K562 (cell line): Measurements from ENCODE around the gene SPINT1. TPM values are rescaled to one million over a fixed set of nuclear protein-coding genes. Genes with fewer than 3 reads are reported as not detected.

Experiments used
- BRD4 ChIP-seq: fragments of 200-600 bp; sonication (generic); IDR thresholded peaks from 2 replicates; pipeline ENCODE4 v1.6.1; 2017; ENCODE audit warnings: inconsistent platforms
- CHD4 ChIP-seq: fragments of 200-600 bp; sonication (generic); IDR thresholded peaks from 3 replicates; pipeline ENCODE4 v1.6.1; 2012; ENCODE audit warnings: low read depth, mild to moderate bottlenecking, mixed read lengths, low read length, inconsistent platforms; ENCODE audit not compliant: insufficient read depth, insufficient replicate concordance, poor library complexity, severe bottlenecking
- HNRNPL ChIP-seq: fragments of 200-400 bp; formaldehyde crosslinking; IDR thresholded peaks from 2 replicates; pipeline ENCODE4 v1.6.1; 2017; ENCODE audit warnings: low read depth, mild to moderate bottlenecking, low read length
- HNRNPUL1 ChIP-seq: fragments of 200-400 bp; formaldehyde crosslinking; IDR thresholded peaks from 2 replicates; pipeline ENCODE4 v1.6.1; 2017; ENCODE audit warnings: low read length
- KAT2B ChIP-seq: IDR thresholded peaks from one replicate; pipeline ENCODE4 v1.6.1; 2012; ENCODE audit warnings: low read depth, mild to moderate bottlenecking, control low read depth, inconsistent platforms, low read length, moderate library complexity
- KHSRP ChIP-seq: fragments of 450-650 bp; IDR thresholded peaks from 2 replicates; pipeline ENCODE4 v1.6.1; 2017
- MEIS2 ChIP-seq: fragments of 450-650 bp; IDR thresholded peaks from 2 replicates; pipeline ENCODE4 v1.6.1; 2014; ENCODE audit warnings: mild to moderate bottlenecking; ENCODE audit not compliant: partially characterized antibody
- MYNN ChIP-seq, 2 experiments: sonication (generic); formaldehyde crosslinking in 1 of 2; IDR thresholded peaks; 2 replicates each; pipeline versions ENCODE4 v1.5.0 to v1.6.1; 2016 to 2020; ENCODE audit warnings: antibody characterized with exemption in 1 of 2, missing genetic modification reagents in 1 of 2
- NBN ChIP-seq: fragments of 450-650 bp; IDR thresholded peaks from 2 replicates; pipeline ENCODE4 v1.6.1; 2016; ENCODE audit warnings: low read depth, mild to moderate bottlenecking
- NR2C2 ChIP-seq, 2 experiments: fragments of 200-800 bp in 1 of 2; sonication (Bioruptor generic) in 1 of 2; sonication (generic) in 1 of 2; formaldehyde crosslinking in 1 of 2; IDR thresholded peaks; 2 replicates each; pipeline versions ENCODE4 v1.6.1 to v1.8.0; 2016 to 2022; ENCODE audit warnings: mild to moderate bottlenecking in 1 of 2, missing compliant biosample characterization in 1 of 2, missing genetic modification characterization in 1 of 2, missing genetic modification reagents in 1 of 2
- PURB ChIP-seq: sonication (generic); formaldehyde crosslinking; IDR thresholded peaks from 2 replicates; pipeline ENCODE4 v1.9.0; 2021; ENCODE audit warnings: low read depth, mild to moderate bottlenecking, missing genetic modification reagents
- SMARCC2 ChIP-seq: fragments of 450-650 bp; IDR thresholded peaks from 2 replicates; pipeline ENCODE4 v1.6.1; 2017; ENCODE audit warnings: antibody characterized with exemption, moderate library complexity, mild to moderate bottlenecking, low read depth
- SMARCE1 ChIP-seq: fragments of 450-650 bp; IDR thresholded peaks from 2 replicates; pipeline ENCODE4 v1.7.1; 2016; ENCODE audit warnings: mild to moderate bottlenecking
- SRSF9 ChIP-seq: fragments of 200-400 bp; formaldehyde crosslinking; IDR thresholded peaks from 2 replicates; pipeline ENCODE4 v1.6.1; 2017; ENCODE audit warnings: low read depth, low read length, borderline replicate concordance
- ZBTB7A ChIP-seq: IDR thresholded peaks from 2 replicates; pipeline ENCODE4 v1.6.1; 2011; ENCODE audit warnings: low read depth, mild to moderate bottlenecking, low read length, moderate library complexity, borderline replicate concordance; ENCODE audit not compliant: control insufficient read depth
- ZNF431 ChIP-seq: sonication (generic); formaldehyde crosslinking; IDR thresholded peaks from 2 replicates; pipeline ENCODE4 v1.8.0; 2022; ENCODE audit warnings: mild to moderate bottlenecking, missing genetic modification reagents
- polyA plus RNA-seq, 8 experiments: library from polyadenylated mRNA; depleted of rRNA in 4 of 8; stranded (reverse) in 5 of 8; unstranded in 3 of 8; fragments of >200 nt; fragmentation: Nextera tagmentation in 2 of 8; fragmentation: Illumina TruSeq in 1 of 8; extraction: Ambion mirVana in 2 of 8; extraction: Trizol in 1 of 8; gene quantifications; 2 replicates each; pipeline versions ENCODE4 v1.2.1 to v1.2.3, GENCODE V29; 2011 to 2014; ENCODE audit warnings: inconsistent platforms in 1 of 8, missing spikeins in 1 of 8
- total RNA-seq, 7 experiments: library from RNA; depleted of rRNA in 6 of 7; stranded (reverse); fragments of >200 nt in 6 of 7; fragmentation: Illumina TruSeq in 2 of 7; extraction: Trizol in 2 of 7; gene quantifications; 2 replicates each; pipeline versions ENCODE4 v1.2.1 to v1.2.3, GENCODE V29; 2011 to 2021; ENCODE audit warnings: low replicate concordance in 1 of 7
- TF ChIP-seq, protein P1 (sequence below): fragments of 250-450 bp; sonication (Bioruptor Pico); IDR thresholded peaks from 2 replicates; pipeline ENCODE4 v1.5.1; 2021; ENCODE audit warnings: mild to moderate bottlenecking
- TF ChIP-seq, protein P2 (sequence below), 2 experiments: fragments of 450-650 bp; IDR thresholded peaks; 2 replicates each; pipeline ENCODE4 v1.6.1; 2018; ENCODE audit warnings: mild to moderate bottlenecking in 2 of 2, low read depth in 1 of 2; ENCODE audit not compliant: partially characterized antibody in 2 of 2
- TF ChIP-seq, protein P3 (sequence below): fragments of 250-450 bp; sonication (Bioruptor Pico); IDR thresholded peaks from 2 replicates; pipeline ENCODE4 v1.6.1; 2021; ENCODE audit warnings: mild to moderate bottlenecking
- TF ChIP-seq, protein P4 (sequence below): fragments of 450-650 bp; formaldehyde crosslinking; IDR thresholded peaks from 2 replicates; pipeline ENCODE4 v1.4.0; 2020; ENCODE audit warnings: mild to moderate bottlenecking

Gene SPINT1
- total and polyA plus RNA-seq, 9 of the 15 experiments (the other 6 are each of a cell fraction or from before 2014, with no cell fraction given): 0.78 to 4.5 (median 1.5) TPM

DNA sequence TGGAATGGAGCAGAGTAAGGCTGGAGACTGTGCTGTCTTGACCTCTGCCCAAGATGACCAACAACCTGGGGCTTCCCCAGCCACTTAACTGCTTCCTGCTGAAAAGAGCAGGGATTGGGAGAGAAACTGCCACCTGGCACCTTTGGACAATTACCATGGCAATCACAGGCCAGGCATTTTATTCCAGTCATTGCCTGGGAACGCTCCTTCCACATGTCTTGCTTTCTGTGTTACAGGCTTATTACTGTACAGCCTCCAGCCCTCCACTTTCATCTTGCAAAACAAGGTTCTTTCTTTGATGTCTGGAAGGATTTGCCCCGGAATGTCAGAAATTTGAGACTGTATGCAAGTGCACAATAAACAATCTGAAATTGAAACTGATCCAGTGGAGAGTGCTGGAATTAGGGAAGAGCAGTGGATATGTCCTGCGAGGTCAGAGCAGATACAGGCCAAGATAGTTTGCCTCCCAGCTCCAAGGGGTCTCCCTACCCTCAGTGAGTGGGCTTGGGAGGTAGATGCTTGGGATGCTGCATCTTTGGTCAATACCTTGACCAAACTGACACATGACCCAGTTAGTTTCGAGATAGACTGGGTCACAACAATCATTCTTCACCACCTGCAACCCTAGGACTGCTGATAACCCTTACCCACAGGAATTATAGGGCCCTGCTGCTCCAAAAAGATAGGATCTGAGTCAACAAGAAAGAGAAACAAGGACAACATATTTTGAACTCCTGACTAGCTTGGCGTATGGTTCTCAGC is 18.0 kb upstream of the SPINT1 start (continued):
- no peak for TF ChIP-seq HNRNPL
- TF ChIP-seq NR2C2 (CRISPR knock-in tag; IDR thresholded peaks at IDR 0.05): no peak
- TF ChIP-seq NR2C2 (tag; IDR thresholded peaks at IDR 0.05): peak; percentile 75; the same call in 1 of the 2 replicates
- TF ChIP-seq ZBTB7A: no peak
- TF ChIP-seq, protein P1, sequence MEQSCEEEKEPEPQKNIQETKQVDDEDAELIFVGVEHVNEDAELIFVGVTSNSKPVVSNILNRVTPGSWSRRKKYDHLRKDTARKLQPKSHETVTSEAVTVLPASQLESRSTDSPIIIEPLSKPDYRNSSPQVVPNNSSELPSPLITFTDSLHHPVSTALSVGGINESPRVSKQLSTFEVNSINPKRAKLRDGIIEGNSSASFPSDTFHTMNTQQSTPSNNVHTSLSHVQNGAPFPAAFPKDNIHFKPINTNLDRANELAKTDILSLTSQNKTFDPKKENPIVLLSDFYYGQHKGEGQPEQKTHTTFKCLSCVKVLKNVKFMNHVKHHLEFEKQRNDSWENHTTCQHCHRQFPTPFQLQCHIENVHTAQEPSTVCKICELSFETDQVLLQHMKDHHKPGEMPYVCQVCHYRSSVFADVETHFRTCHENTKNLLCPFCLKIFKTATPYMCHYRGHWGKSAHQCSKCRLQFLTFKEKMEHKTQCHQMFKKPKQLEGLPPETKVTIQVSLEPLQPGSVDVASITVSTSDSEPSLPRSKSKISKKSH (CRISPR knock-in tag): no peak
- TF ChIP-seq, protein P2, sequence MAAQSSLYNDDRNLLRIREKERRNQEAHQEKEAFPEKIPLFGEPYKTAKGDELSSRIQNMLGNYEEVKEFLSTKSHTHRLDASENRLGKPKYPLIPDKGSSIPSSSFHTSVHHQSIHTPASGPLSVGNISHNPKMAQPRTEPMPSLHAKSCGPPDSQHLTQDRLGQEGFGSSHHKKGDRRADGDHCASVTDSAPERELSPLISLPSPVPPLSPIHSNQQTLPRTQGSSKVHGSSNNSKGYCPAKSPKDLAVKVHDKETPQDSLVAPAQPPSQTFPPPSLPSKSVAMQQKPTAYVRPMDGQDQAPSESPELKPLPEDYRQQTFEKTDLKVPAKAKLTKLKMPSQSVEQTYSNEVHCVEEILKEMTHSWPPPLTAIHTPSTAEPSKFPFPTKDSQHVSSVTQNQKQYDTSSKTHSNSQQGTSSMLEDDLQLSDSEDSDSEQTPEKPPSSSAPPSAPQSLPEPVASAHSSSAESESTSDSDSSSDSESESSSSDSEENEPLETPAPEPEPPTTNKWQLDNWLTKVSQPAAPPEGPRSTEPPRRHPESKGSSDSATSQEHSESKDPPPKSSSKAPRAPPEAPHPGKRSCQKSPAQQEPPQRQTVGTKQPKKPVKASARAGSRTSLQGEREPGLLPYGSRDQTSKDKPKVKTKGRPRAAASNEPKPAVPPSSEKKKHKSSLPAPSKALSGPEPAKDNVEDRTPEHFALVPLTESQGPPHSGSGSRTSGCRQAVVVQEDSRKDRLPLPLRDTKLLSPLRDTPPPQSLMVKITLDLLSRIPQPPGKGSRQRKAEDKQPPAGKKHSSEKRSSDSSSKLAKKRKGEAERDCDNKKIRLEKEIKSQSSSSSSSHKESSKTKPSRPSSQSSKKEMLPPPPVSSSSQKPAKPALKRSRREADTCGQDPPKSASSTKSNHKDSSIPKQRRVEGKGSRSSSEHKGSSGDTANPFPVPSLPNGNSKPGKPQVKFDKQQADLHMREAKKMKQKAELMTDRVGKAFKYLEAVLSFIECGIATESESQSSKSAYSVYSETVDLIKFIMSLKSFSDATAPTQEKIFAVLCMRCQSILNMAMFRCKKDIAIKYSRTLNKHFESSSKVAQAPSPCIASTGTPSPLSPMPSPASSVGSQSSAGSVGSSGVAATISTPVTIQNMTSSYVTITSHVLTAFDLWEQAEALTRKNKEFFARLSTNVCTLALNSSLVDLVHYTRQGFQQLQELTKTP (IDR thresholded peaks at IDR 0.05; ENCODE audit: low read depth in 1 of 2, partially characterized antibody in 2 of 2): peak in 1 of 2 experiments; percentile 86
- TF ChIP-seq ZNF431 (CRISPR knock-in tag): no peak
- TF ChIP-seq MEIS2: peak; percentile 80
- peak; percentile 52; the same call in 1 of the 2 replicates for TF ChIP-seq MYNN (IDR thresholded peaks at IDR 0.05)
- TF ChIP-seq MYNN (CRISPR knock-in tag; IDR thresholded peaks at IDR 0.05): no peak
- TF ChIP-seq SMARCE1: peak; percentile 98
- no peak for TF ChIP-seq SRSF9
- no peak for TF ChIP-seq CHD4
- no peak for TF ChIP-seq KAT2B
- peak; percentile 76; the same call in 1 of the 2 replicates for TF ChIP-seq KHSRP
- TF ChIP-seq PURB (CRISPR knock-in tag): no peak
- peak; percentile 81; the same call in 1 of the 2 replicates for TF ChIP-seq NBN
- TF ChIP-seq SMARCC2: peak; percentile 95
- TF ChIP-seq, protein P3, sequence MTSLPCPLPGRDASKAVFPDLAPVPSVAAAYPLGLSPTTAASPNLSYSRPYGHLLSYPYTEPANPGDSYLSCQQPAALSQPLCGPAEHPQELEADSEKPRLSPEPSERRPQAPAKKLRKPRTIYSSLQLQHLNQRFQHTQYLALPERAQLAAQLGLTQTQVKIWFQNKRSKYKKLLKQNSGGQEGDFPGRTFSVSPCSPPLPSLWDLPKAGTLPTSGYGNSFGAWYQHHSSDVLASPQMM (CRISPR knock-in tag): no peak
- no peak for TF ChIP-seq BRD4
- no peak for TF ChIP-seq HNRNPUL1
- TF ChIP-seq, protein P4, sequence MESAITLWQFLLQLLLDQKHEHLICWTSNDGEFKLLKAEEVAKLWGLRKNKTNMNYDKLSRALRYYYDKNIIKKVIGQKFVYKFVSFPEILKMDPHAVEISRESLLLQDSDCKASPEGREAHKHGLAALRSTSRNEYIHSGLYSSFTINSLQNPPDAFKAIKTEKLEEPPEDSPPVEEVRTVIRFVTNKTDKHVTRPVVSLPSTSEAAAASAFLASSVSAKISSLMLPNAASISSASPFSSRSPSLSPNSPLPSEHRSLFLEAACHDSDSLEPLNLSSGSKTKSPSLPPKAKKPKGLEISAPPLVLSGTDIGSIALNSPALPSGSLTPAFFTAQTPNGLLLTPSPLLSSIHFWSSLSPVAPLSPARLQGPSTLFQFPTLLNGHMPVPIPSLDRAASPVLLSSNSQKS (CRISPR knock-in tag): no peak
